AG09319 (cell line): ENCODE data around the gene SPATA32.
A peak's percentile ranks its signal among the peaks of the same experiment; 100 is the strongest.

Source experiments
- DNase-seq: peaks from one replicate; pipeline ENCODE4 v3.0.0-alpha.2; 2010; ENCODE audit warnings: low read depth; ENCODE audit errors: extremely low read depth
- CTCF ChIP-seq: IDR thresholded peaks from 2 replicates; pipeline ENCODE4 v1.5.1; 2011; ENCODE audit warnings: low read depth, mild to moderate bottlenecking, inconsistent platforms, low read length, moderate library complexity

The SPATA32 gene

DNA sequence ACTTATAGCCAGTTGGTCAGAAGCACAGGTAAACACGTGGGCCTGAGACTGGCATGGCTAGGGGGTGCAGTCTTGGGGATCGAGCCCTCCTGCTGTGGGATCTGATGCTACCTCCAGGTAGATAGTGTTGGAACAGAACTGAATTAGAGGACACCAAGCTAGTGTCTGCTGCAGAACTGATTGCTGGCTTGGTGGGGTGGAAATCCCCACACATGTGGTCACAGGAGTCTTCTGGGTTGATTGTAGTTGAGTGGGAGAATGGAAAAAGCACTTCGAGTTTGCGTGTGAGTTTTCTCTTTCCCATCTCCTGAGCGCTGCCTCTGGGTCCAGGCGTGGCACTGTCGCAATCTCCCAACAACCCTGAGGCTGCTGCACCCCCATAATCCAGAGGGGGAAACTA is 8.0 kb upstream of the SPATA32 start:
- TF ChIP-seq CTCF = no peak
- no peak for DNase-seq

DNA sequence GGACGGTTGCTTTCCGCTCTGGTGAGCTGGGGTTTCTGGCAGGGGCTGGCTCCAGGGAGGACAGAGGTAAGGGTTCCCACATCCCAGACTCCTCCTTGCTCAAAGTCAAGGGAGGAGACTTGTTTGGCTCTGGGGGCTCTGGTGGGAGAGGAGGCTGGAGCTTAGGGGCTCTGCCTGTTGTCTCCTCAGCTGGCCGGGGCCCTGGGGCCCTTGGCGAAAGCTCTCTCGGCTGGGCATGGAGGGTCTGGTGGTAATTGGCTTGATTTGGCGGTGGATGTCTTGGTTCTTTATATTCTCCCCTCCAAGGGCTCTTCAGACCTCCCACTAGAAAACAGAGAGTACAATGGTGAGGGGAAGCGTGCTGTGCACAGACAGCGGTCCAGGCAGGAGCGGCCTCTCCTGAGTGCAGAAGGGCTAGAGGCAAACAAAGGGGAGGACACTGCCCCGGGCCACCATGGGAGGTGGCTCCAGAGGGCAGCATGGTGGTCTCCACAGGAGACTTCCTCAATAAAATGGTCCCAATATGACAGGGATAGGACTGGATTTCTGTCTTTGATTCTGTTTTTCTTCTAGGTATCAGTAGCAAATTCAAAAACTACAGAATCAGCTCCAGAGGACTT is 5.7 kb upstream of the SPATA32 start:
- no peak for DNase-seq
- no peak for TF ChIP-seq CTCF

GRCh38 chr17:45266372-45266926 is 4.6 kb upstream of the SPATA32 start:
- TF ChIP-seq CTCF = no peak
- DNase-seq = no peak

GRCh38 chr17:45265821-45266220 is 3.9 kb upstream of the SPATA32 start:
- peak; percentile 78 for DNase-seq
- TF ChIP-seq CTCF = no peak

DNA sequence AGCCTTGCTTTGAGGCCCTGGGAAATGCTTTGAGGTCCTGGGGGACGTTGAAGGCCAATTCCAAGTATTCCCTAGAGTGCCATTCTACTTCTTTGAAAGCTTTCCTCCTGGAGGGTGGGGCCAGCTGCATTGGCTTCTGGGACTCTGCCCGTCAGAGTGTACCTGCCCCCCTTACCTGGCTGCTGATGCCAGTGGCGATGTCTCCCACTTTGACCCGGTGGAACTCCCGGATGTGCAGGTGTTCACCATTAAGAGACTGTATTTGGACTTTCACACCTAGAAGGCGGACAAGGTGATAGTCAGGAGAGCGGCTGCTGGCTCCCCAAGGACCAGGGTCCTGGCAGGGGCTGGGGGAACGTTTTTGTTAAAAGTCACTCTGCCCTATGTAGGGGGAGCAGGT is 3.1 kb upstream of the SPATA32 start:
- DNase-seq = no peak
- no peak for TF ChIP-seq CTCF

DNA sequence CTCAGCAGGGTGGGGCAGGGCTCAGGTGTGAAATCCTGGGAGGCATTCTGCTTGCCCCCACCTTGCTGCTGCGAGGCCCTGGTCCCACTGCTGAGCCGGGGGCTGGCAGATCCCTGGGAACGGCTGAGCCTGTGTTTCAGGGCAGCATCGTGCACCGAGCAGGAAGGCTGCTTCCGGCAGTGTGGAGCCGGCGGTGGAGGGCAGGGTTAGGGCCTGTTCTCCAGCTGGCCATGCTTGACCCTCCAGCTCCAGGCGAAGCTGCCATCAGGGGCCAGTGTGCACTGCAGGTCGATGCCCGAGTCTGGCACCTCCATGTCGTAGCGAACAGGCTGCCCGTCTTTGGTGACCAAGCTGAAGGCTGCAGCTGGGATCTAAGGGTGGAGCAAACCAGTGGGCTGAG is 2.5 kb upstream of the SPATA32 start:
- DNase-seq = no peak
- TF ChIP-seq CTCF = no peak

DNA sequence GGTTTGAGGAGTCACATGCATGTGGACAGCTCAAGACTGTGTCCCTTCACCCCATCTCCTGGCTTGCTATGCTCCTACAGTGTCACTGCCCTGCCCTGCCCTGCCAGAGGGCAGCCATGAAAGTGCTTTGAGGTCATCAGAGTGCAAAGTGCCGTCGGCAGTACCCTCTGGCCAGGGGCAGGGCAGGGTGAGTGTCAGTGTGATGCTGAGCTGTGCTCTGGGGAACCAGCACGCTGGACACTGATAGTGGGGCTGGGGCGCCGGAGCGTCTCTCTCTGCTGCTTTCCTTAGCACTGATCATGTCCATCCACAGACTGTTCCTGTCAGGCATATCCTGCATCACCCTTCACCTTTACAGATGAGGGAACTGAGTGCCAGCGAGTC is 1.6 kb upstream of the SPATA32 start:
- DNase-seq = no peak
- no peak for TF ChIP-seq CTCF
